ENCODE results near the gene RPAP3. TPM values are rescaled to one million over a fixed set of nuclear protein-coding genes. Genes with fewer than 3 reads are reported as not detected.

RPAP3 gene
- total and polyA plus RNA-seq, 9 donors: 15.6 to 71.3 (median 32.4) TPM

DNA sequence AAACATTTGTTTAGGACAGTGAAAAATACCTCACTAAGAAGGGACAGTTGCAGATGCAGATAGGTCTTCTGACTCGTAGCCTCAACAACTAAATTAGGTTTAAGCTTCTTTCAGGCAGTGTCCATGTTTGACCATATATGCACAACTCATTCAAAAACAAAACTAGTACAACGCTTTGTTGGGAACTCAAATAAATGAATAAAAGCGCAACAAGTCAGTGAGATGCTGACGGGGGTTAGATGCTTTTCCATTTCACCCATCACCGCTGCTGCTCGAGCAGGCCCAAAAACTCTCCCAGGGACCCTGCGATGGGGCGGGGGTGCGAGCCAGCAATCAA is 633 bp downstream of the RPAP3 start:
- Histone ChIP-seq H3K27me3 (no peaks in the 10 kb centered on the region), H3K36me3 (no peaks in the 10 kb centered on the region), H3K4me1 (ENCODE audit: insufficient read depth) (peaks cover 8% of the 10 kb centered on the region), H3K27ac (peak overlapping the region; percentile 64 to 81), H3K9me3 (no peaks in the 10 kb centered on the region), H3K4me3 (peak overlapping the region; percentile 99)
- intact Hi-C loops (cut with DNase I): loop anchor here in 2 of 4 donors (5.0 to 10.0 kb wide), 2 partner anchors 37 to 670 kb away; no protein-coding TSS in a partner anchor
- 0% methylated on average over 9 of the region's 9 CpGs for WGBS, 3 donors
- DNase-seq: no peak
- TF ChIP-seq POLR2A (IDR thresholded peaks at IDR 0.05): no peak
- TF ChIP-seq, protein P1, sequence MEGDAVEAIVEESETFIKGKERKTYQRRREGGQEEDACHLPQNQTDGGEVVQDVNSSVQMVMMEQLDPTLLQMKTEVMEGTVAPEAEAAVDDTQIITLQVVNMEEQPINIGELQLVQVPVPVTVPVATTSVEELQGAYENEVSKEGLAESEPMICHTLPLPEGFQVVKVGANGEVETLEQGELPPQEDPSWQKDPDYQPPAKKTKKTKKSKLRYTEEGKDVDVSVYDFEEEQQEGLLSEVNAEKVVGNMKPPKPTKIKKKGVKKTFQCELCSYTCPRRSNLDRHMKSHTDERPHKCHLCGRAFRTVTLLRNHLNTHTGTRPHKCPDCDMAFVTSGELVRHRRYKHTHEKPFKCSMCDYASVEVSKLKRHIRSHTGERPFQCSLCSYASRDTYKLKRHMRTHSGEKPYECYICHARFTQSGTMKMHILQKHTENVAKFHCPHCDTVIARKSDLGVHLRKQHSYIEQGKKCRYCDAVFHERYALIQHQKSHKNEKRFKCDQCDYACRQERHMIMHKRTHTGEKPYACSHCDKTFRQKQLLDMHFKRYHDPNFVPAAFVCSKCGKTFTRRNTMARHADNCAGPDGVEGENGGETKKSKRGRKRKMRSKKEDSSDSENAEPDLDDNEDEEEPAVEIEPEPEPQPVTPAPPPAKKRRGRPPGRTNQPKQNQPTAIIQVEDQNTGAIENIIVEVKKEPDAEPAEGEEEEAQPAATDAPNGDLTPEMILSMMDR (IDR thresholded peaks at IDR 0.05): no peak
- no peak for TF ChIP-seq EP300 (IDR thresholded peaks at IDR 0.05)

DNA sequence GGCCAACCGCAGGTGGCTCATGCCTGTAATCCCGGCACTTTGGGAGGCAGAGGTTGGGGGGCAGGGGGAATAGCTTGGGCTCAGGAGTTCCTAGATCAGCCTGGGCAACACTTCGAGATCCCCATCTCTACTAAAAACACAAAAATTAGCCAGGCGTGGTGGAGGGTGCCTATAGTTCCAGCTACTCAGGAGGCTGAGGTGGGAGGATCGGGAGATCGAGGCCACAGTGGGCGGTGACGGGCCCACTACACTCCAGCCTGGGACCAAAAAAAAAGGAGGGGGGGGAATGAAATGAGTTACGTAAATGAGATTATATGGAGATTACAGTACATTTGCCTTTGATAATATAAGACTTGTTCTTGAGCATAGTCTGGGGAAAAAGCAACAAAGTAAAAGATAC is 1.1 kb downstream of the RPAP3 start:
- intact Hi-C loops (cut with DNase I): loop anchor here in 2 of 4 donors (5.0 to 10.0 kb wide), 2 partner anchors 38 to 670 kb away; no protein-coding TSS in a partner anchor
- TF ChIP-seq POLR2A (IDR thresholded peaks at IDR 0.05) (no peak), EP300 (IDR thresholded peaks at IDR 0.05) (no peak)
- TF ChIP-seq, protein P1 (IDR thresholded peaks at IDR 0.05): no peak
- Histone ChIP-seq H3K36me3 (no peaks in the 10 kb centered on the region), H3K27me3 (no peaks in the 10 kb centered on the region), H3K4me3 (no peak overlapping the region), H3K4me1 (ENCODE audit: insufficient read depth) (peaks cover 8% of the 10 kb centered on the region), H3K27ac (peak overlapping the region in 1 of 2 donors; percentile 81), H3K9me3 (no peaks in the 10 kb centered on the region)
- 77 to 83% (median 82%) methylated on average over 9 of the region's 9 CpGs for WGBS, 3 donors
- DNase-seq: no peak

DNA sequence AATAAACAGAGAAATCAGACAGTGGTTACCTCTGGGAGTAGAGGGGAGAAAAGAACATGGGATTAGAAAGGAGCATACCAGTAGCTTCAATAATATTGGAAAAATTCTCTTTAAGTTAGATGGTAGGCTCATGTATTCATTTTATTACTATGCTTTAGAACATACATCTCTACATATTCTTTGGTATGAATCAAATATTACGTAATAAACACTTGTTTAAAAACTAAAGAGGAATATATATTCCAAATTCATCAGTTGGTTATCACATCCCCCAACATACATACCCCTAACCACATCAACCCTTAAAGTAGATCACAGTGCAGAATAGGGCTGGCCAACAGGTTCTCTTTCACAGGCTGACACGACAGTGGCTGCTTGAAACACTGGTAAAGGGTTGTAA is 5.6 kb downstream of the RPAP3 start:
- 95 to 99% (median 97%) methylated on average over 2 of the region's 2 CpGs for WGBS, 3 donors
- Histone ChIP-seq H3K27me3 (no peaks in the 10 kb centered on the region), H3K27ac (no peak overlapping the region), H3K36me3 (no peaks in the 10 kb centered on the region), H3K4me1 (ENCODE audit: insufficient read depth) (peaks cover 8% of the 10 kb centered on the region), H3K4me3 (no peak overlapping the region), H3K9me3 (no peaks in the 10 kb centered on the region)
- TF ChIP-seq EP300 (IDR thresholded peaks at IDR 0.05) (no peak), POLR2A (IDR thresholded peaks at IDR 0.05) (no peak)
- TF ChIP-seq, protein P1 (IDR thresholded peaks at IDR 0.05): no peak
- no peak for DNase-seq
- intact Hi-C loops (cut with DNase I): loop anchor here in 1 of 4 donors (10.0 kb wide), 1 partner anchor 665 kb away; no protein-coding TSS in a partner anchor

DNA sequence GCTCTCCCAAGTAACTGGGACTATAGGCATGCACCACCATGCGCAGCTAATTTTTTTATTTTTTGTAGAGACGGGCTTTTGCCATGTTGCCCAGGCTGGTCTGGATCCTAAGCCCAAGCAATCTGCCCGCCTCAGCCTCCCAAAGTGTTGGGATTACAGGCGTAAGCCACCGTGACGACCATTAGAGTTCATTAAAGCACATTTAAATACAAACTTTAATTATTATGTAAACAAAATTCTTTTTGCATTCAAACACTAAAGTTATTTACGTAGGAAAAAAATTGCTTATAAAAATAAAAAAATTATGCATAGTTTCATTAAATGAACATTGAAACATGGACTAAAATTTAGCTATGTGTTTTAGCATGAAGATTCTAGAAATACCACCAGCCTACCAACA is 7.2 kb downstream of the RPAP3 start:
- WGBS, 3 donors: 70 to 81% (median 78%) methylated on average over 7 of the region's 7 CpGs
- DNase-seq: no peak
- no peak for TF ChIP-seq POLR2A (IDR thresholded peaks at IDR 0.05)
- TF ChIP-seq, protein P1 (IDR thresholded peaks at IDR 0.05): no peak
- no peak for TF ChIP-seq EP300 (IDR thresholded peaks at IDR 0.05)
- Histone ChIP-seq H3K4me1 (ENCODE audit: insufficient read depth) (peaks cover 2% of the 10 kb centered on the region), H3K27ac (no peak overlapping the region), H3K36me3 (no peaks in the 10 kb centered on the region), H3K4me3 (no peak overlapping the region), H3K27me3 (no peaks in the 10 kb centered on the region), H3K9me3 (no peaks in the 10 kb centered on the region)
- intact Hi-C loops (cut with DNase I): no loop called here

All from ovary (tissue), 9 donors.